Memory B cell (primary cell): ENCODE measurements around the gene PDE9A.
A peak's percentile ranks its signal among the peaks of the same experiment; 100 is the strongest.
"Not testable (repeated sequence)": the region's sequence is repeated elsewhere in the genome, so short reads cannot be mapped to it uniquely, and the experiment has no call there.

ENCODE experiments used
- ATAC-seq: fragments of 150-1000 bp; cut with Tn5 transposase; 2 replicates; pipeline ENCODE4 v1.10.0; 2021; ENCODE audit warnings: low read depth, mild to moderate bottlenecking, moderate library complexity
- DNase-seq, 2 donors: peaks; one replicate each; pipeline ENCODE4 v3.0.0; 2022; ENCODE audit warnings: low spot score in 2 of 2
- H3K27ac Mint-ChIP-seq: one replicate; pipeline ENCODE4 v1.8.0; 2022; ENCODE audit warnings: mild to moderate bottlenecking, moderate library complexity, mixed read lengths
- H3K27me3 Mint-ChIP-seq: one replicate; pipeline ENCODE4 v1.8.0; 2022; ENCODE audit warnings: mixed read lengths
- H3K36me3 Mint-ChIP-seq: one replicate; pipeline ENCODE4 v1.8.0; 2022; ENCODE audit warnings: mild to moderate bottlenecking, mixed read lengths
- H3K4me1 Mint-ChIP-seq: one replicate; pipeline ENCODE4 v1.8.0; 2022; ENCODE audit warnings: mixed read lengths
- H3K4me3 Mint-ChIP-seq: one replicate; pipeline ENCODE4 v1.8.0; 2022; ENCODE audit warnings: mild to moderate bottlenecking, moderate library complexity, mixed read lengths
- H3K9me3 Mint-ChIP-seq: one replicate; pipeline ENCODE4 v1.8.0; 2022; ENCODE audit warnings: mixed read lengths

PDE9A gene

GRCh38 chr21:42785666-42786427 lies 132.4 kb downstream of the PDE9A start:
- no peak for ATAC-seq
- H3K36me3 Mint-ChIP-seq = peaks cover 2% of the 10 kb centered on the region
- no peaks in the 10 kb centered on the region for H3K9me3 Mint-ChIP-seq
- peaks cover 13% of the 10 kb centered on the region for H3K4me1 Mint-ChIP-seq
- H3K4me3 Mint-ChIP-seq = no peak overlapping the region
- DNase-seq = no peak
- no peak overlapping the region for H3K27ac Mint-ChIP-seq
- peaks cover 13% of the 10 kb centered on the region for H3K27me3 Mint-ChIP-seq

DNA sequence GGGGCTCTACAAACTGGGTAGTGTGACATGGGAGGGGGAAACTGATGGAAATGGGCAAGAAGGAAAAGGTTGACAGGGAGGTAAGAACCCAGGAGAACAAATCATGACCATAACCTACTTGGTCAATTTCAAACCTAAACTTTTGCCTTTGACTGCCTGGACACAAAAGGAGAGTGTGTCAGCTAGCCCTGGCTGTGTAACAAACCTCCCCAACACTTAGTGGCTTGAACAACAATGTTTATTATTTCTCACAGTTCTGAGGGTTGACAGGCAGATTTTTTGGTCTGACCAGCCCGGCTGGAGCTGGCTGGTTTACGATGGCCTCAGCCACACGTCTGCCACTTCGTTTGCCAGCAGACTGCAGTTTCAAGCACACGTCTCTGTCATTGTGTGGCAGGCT lies 133.5 kb downstream of the PDE9A start:
- H3K9me3 Mint-ChIP-seq = no peaks in the 10 kb centered on the region
- no peak overlapping the region for H3K4me3 Mint-ChIP-seq
- H3K27me3 Mint-ChIP-seq = peaks cover 16% of the 10 kb centered on the region
- peaks cover 2% of the 10 kb centered on the region for H3K36me3 Mint-ChIP-seq
- DNase-seq (no peak), ATAC-seq (no peak)
- H3K4me1 Mint-ChIP-seq = peaks cover 13% of the 10 kb centered on the region
- H3K27ac Mint-ChIP-seq = no peak overlapping the region

DNA sequence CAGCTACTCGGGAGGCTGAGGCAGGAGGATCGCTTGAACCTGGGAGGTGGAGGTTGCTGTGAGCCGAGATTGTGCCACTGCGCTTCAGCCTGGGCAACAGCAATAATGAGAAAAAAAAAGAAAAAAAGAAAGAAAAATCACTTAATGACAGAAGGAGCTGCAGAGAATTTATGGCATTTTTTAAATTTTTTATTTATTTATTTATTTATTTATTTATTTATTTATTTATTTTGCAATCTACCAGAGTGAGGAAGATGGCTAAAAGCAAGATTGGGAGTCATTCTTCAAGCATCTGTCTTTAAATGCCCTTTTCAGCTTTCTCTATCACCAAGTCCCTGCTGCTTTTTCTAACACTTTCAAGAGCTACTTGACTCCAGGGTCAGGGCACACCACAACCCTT lies 134.2 kb downstream of the PDE9A start:
- Mint-ChIP-seq H3K4me1 (peaks cover 10% of the 10 kb centered on the region), H3K9me3 (no peaks in the 10 kb centered on the region), H3K4me3 (no peak overlapping the region), H3K27ac (no peak overlapping the region), H3K27me3 (peaks cover 12% of the 10 kb centered on the region), H3K36me3 (peaks cover 2% of the 10 kb centered on the region)
- ATAC-seq = no peak
- no peak for DNase-seq

GRCh38 chr21:42790520-42791065 lies 137.2 kb downstream of the PDE9A start:
- Mint-ChIP-seq H3K9me3 (no peaks in the 10 kb centered on the region), H3K4me1 (no peaks in the 10 kb centered on the region), H3K4me3 (no peak overlapping the region), H3K36me3 (peaks cover 2% of the 10 kb centered on the region), H3K27me3 (peaks cover 16% of the 10 kb centered on the region), H3K27ac (no peak overlapping the region)
- ATAC-seq (no peak), DNase-seq (no peak)

- H3K9me3 Mint-ChIP-seq = no peaks in the 10 kb centered on the region
- H3K27me3 Mint-ChIP-seq = peaks cover 10% of the 10 kb centered on the region
- H3K4me1 Mint-ChIP-seq = no peaks in the 10 kb centered on the region
- ATAC-seq (no peak), DNase-seq (no peak)
- no peak overlapping the region for H3K4me3 Mint-ChIP-seq
- no peaks in the 10 kb centered on the region for H3K36me3 Mint-ChIP-seq
- H3K27ac Mint-ChIP-seq = no peak overlapping the region
These were observed 140.4 kb downstream of the PDE9A start for GRCh38 chr21:42793774-42794173.

DNA sequence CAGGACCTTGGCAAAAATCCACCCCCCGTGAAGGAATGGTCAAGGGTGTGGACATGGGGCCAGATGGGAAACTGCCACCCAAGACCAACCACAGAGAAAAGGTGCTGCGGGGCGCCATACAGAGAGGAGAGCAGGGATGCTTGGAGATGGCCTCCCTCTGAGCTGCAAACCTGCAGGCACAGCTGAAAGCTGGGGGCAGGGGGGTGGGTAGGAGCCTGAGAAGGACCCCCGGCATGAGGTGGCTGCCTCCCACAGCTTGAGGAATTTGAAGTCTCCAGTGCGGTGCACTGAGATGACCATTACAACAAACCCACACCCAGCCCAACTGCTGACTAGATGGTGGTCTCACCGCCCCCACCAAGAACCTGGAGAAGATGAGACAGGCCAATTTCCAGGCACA lies 141.1 kb downstream of the PDE9A start:
- H3K9me3 Mint-ChIP-seq = no peaks in the 10 kb centered on the region
- H3K36me3 Mint-ChIP-seq = no peaks in the 10 kb centered on the region
- ATAC-seq (no peak), DNase-seq (no peak)
- H3K4me3 Mint-ChIP-seq = no peak overlapping the region
- H3K4me1 Mint-ChIP-seq = peaks cover 3% of the 10 kb centered on the region
- no peak overlapping the region for H3K27ac Mint-ChIP-seq
- H3K27me3 Mint-ChIP-seq = peaks cover 9% of the 10 kb centered on the region

DNA sequence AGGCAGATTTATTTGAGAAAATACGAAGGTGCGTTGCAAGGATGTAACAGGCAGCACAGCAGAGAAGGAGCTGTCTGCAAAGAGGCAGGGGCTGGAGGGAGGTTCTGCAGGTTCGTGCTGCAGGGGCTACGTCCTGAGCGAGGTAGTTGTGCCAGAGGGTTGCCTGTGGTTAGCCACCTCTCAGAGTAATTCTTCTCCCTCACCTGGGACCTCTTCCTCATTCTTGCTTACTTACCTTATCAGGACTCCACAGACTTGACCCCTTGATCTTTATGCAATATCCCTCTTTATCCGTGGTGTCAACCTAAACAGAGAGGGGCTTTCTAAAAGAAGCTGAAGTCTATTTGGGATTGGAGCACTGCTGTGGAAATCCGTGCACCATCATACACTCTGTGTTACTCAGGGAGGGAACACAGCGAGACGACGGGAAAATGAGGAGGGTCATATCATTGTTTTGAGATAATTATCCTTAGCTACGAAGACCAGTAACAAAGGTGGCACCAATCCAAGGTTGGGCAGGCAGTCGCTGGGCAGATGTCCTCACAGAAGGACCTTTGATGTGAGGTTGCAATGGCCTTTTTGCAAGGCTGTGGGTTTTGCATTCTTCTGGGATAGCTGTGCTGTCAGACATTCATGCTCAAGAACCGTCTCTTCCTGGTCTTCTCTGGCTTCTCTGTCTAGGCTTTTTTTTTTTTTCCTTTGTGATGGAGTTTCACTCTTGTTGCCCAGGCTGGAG lies 143.1 kb downstream of the PDE9A start:
- Mint-ChIP-seq H3K27ac (no peak overlapping the region), H3K9me3 (no peaks in the 10 kb centered on the region), H3K4me3 (no peak overlapping the region), H3K27me3 (peaks cover 6% of the 10 kb centered on the region), H3K36me3 (no peaks in the 10 kb centered on the region), H3K4me1 (peaks cover 4% of the 10 kb centered on the region)
- ATAC-seq (no peak), DNase-seq (no peak)

GRCh38 chr21:42797522-42797921 lies 144.1 kb downstream of the PDE9A start:
- peaks cover 4% of the 10 kb centered on the region for H3K4me1 Mint-ChIP-seq
- DNase-seq (no peak), ATAC-seq (no peak)
- H3K27ac Mint-ChIP-seq = no peak overlapping the region
- H3K36me3 Mint-ChIP-seq = no peaks in the 10 kb centered on the region
- H3K9me3 Mint-ChIP-seq = no peaks in the 10 kb centered on the region
- no peak overlapping the region for H3K4me3 Mint-ChIP-seq
- peaks cover 6% of the 10 kb centered on the region for H3K27me3 Mint-ChIP-seq

GRCh38 chr21:42798106-42798505 lies 144.7 kb downstream of the PDE9A start:
- Mint-ChIP-seq H3K36me3 (no peaks in the 10 kb centered on the region), H3K27me3 (peaks cover 6% of the 10 kb centered on the region), H3K4me3 (no peak overlapping the region), H3K27ac (no peak overlapping the region), H3K9me3 (no peaks in the 10 kb centered on the region), H3K4me1 (peaks cover 4% of the 10 kb centered on the region)
- ATAC-seq (no peak), DNase-seq (no peak)

DNA sequence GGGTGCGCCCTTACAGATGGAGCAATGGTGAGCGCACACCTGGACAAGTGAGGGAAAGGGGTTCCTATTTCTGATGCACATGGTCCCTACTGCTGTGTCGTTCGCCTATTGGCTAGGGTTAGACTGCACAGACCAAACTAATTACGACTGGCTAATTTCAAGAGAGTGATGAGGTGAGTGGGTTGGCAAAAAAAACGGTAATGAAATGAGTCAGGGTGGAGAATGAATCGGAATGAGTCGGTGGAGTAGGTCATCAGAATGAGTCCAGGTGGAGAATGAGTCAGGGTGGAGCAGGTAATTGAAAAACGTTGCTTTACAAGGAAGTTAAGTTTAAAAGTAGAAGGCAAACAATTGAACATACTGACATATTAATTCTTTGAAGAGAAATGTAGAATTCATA lies 146.1 kb downstream of the PDE9A start:
- peak overlapping the region; percentile 25 for H3K27ac Mint-ChIP-seq
- no peaks in the 10 kb centered on the region for H3K36me3 Mint-ChIP-seq
- no peak for DNase-seq
- ATAC-seq = peak; percentile 18
- peaks cover 4% of the 10 kb centered on the region for H3K27me3 Mint-ChIP-seq
- peaks cover 4% of the 10 kb centered on the region for H3K4me1 Mint-ChIP-seq
- H3K9me3 Mint-ChIP-seq = no peaks in the 10 kb centered on the region
- H3K4me3 Mint-ChIP-seq = no peak overlapping the region

GRCh38 chr21:42799948-42800347 lies 146.5 kb downstream of the PDE9A start:
- ATAC-seq (peak; percentile 96), DNase-seq (peak; percentile 53 to 61)
- Mint-ChIP-seq H3K9me3 (no peaks in the 10 kb centered on the region), H3K27ac (peak overlapping the region; percentile 25), H3K4me3 (peak overlapping the region; percentile 3), H3K36me3 (no peaks in the 10 kb centered on the region), H3K27me3 (peaks cover 7% of the 10 kb centered on the region), H3K4me1 (peaks cover 4% of the 10 kb centered on the region)

DNA sequence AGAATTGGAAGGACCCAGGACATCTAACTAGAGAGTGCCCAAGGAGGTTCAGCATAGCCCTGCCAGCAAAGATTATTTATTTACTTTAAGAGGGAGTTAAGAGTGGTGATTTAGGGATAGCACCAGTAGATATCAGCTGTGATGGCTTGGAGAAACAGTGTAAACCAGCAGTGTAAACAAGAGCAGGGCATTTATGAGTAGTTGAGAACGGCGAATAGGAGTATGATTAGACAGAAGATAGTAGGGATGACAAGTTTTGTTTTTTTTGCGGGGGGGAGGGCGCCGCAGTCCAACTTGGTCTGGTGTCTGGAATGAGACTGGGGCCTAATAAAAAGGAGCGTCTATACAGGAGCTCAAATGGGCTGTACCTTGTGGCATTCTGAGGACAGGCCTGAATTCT lies 148.2 kb downstream of the PDE9A start:
- not testable (repeated sequence) for H3K27ac Mint-ChIP-seq, ATAC-seq, H3K9me3 Mint-ChIP-seq, H3K4me3 Mint-ChIP-seq, H3K36me3 Mint-ChIP-seq, H3K4me1 Mint-ChIP-seq, DNase-seq
- peaks cover 11% of the 10 kb centered on the region for H3K27me3 Mint-ChIP-seq

- Mint-ChIP-seq H3K9me3 (no peaks in the 10 kb centered on the region), H3K27me3 (peaks cover 25% of the 10 kb centered on the region), H3K4me1 (no peaks in the 10 kb centered on the region), H3K27ac (no peak overlapping the region), H3K36me3 (no peaks in the 10 kb centered on the region), H3K4me3 (no peak overlapping the region)
- no peak for DNase-seq
- ATAC-seq = no peak
These were observed 153.2 kb downstream of the PDE9A start for GRCh38 chr21:42806509-42807140.

GRCh38 chr21:42807293-42807895 lies 154.0 kb downstream of the PDE9A start:
- not testable (repeated sequence) for DNase-seq, ATAC-seq, H3K9me3 Mint-ChIP-seq, H3K4me1 Mint-ChIP-seq, H3K36me3 Mint-ChIP-seq, H3K27ac Mint-ChIP-seq, H3K4me3 Mint-ChIP-seq
- peaks cover 25% of the 10 kb centered on the region for H3K27me3 Mint-ChIP-seq
